Hindlimb muscle (tissue), 1 donor: Measurements from ENCODE around the gene BTBD9. TPM values are rescaled to one million over a fixed set of nuclear protein-coding genes. Genes with fewer than 3 reads are reported as not detected.

Experiments used
- DNase-seq: peaks from one replicate; pipeline ENCODE4 v3.0.0-alpha.2; 2013
- polyA plus RNA-seq: library from polyadenylated mRNA; unstranded; fragments of 120-200 nt; gene quantifications from one replicate; pipeline ENCODE4 v1.2.1, GENCODE V29; 2013; ENCODE audit not compliant: insufficient read length

Gene BTBD9
- polyA plus RNA-seq, 1 donor: 8.1 TPM

- no peak for DNase-seq
These were observed 135.6 kb downstream of the BTBD9 start for GRCh38 chr6:38503960-38504682.

GRCh38 chr6:38503032-38503773, 136.5 kb downstream of the BTBD9 start:
- no peak for DNase-seq

- no peak for DNase-seq
These were observed 137.3 kb downstream of the BTBD9 start for GRCh38 chr6:38502423-38502822.

- no peak for DNase-seq
These were observed 137.8 kb downstream of the BTBD9 start for GRCh38 chr6:38501931-38502330.

DNA sequence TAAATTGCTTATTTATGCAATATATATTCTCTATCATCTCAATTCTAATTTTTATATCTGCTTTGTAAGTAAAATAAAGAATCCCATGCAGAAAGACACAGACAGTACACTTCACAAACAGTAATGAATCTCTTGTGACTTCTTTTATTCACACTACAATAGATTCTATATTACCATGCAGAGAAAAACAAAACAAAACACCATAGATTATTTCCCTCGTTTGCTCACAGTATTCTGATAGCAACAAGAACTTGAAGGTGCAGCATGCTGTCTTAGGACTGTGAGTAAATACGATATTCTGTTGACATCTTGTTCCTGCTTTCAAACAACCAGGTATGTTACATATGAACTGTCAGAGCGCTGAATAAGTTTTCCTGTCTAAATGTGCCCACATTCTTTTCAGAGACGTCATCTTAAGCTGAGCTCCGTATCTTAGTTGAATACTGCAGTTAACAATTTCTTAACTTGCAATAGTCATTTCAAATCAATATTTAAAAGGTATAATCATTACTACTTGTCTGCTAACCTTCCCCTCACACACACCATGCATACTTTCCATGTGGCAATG, 140.1 kb downstream of the BTBD9 start:
- no peak for DNase-seq

- DNase-seq: no peak
These were observed 140.8 kb downstream of the BTBD9 start for GRCh38 chr6:38498805-38499445.

- no peak for DNase-seq
These were observed 141.6 kb downstream of the BTBD9 start for GRCh38 chr6:38498085-38498484.

DNA sequence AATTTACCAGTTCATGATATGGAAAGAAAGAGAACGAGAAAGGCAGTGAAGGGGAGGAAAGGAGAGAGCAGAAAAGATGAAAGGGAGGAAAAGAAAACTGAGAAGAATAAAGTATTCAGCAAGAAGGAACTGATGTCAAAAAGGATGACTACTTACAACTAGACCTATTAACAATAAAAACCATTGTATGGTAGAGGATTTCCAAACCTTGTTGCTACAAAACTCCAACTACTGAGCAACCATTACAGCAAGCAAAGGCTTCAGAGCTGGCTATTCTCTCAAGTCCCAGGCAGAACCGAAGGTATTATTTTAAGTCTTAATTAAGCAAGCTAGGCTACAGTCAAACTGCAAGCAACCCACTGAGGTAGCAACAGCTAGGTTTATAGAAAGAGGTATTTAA, 142.2 kb downstream of the BTBD9 start:
- no peak for DNase-seq

- no peak for DNase-seq
These were observed 143.7 kb downstream of the BTBD9 start for GRCh38 chr6:38495922-38496635.

DNA sequence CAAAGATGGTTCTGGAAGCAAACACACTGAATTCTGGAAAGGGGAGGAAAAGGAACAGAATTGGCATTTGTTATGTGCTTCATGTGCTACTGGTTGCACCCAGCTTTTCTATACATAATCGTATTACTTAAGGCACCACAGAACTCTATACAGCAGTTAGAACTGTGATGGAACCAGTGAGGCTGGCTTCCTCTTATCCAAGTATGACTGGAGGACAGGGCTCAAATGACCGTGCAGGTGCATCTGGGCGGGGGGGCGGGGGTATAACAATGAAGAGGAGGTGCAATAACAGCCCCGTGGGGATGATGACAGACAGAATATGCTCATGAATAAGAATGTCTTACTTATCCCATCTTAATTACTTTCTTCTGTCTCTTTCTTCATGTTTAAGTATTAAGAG, 144.2 kb downstream of the BTBD9 start:
- DNase-seq: no peak

DNA sequence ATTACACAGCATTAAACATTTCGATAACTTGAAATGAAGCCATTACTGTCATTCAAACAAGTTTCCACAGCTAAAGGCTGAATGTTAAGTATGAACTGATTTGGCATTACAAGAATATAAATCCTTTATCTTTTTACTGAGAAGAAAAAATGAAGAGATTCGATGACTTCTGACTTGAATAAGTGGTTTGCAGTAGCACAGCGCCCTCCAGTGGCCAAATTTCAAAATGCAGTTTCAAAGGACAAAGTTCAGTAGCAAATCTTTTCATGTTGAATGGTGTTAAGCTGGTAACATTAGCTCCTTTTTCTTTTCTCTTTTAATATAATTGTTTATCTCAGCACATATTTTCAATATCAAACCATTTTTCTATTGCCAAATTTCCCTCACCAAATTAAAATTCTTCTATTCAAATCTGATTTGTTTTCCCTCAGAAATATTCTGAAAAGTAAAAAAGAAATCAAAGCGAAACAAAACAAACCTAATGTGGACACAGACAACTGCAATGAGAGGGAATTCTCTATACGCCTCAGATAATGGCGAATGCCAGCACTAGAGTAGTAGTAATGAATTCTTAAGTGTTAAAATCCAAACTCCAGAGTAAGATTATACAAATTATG, 145.7 kb downstream of the BTBD9 start:
- peak; percentile 81 for DNase-seq

- no peak for DNase-seq
These were observed 147.7 kb downstream of the BTBD9 start for GRCh38 chr6:38492031-38492430.

GRCh38 chr6:38489951-38490350, 149.8 kb downstream of the BTBD9 start:
- DNase-seq: no peak

- no peak for DNase-seq
These were observed 152.3 kb downstream of the BTBD9 start for GRCh38 chr6:38487423-38487822.

GRCh38 chr6:38485488-38485887, 154.2 kb downstream of the BTBD9 start:
- DNase-seq: no peak

DNA sequence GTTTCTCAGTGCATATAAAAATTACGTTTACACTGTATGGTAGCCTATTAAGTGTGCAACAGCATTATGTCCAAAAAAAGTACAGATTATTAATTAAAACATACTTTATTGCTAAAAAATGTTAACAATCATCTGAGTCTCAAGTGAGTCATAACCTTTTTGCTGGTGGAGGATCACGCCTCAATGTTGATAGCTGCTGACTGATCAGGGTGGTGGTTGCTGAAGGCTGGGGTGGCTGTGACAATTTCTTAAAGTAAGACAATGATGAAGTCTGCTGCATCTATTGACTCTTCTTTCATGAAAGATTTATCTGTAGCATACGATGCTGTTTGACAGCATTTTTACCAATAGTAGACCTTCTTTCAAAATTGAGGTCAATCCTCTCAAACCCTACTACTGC, 155.1 kb downstream of the BTBD9 start:
- no peak for DNase-seq

GRCh38 chr6:38483526-38483925, 156.2 kb downstream of the BTBD9 start:
- DNase-seq: no peak

- no peak for DNase-seq
These were observed 157.3 kb downstream of the BTBD9 start for GRCh38 chr6:38482466-38482865.

GRCh38 chr6:38481851-38482250, 157.9 kb downstream of the BTBD9 start:
- no peak for DNase-seq

- no peak for DNase-seq
These were observed 158.4 kb downstream of the BTBD9 start for GRCh38 chr6:38481211-38481836.

DNA sequence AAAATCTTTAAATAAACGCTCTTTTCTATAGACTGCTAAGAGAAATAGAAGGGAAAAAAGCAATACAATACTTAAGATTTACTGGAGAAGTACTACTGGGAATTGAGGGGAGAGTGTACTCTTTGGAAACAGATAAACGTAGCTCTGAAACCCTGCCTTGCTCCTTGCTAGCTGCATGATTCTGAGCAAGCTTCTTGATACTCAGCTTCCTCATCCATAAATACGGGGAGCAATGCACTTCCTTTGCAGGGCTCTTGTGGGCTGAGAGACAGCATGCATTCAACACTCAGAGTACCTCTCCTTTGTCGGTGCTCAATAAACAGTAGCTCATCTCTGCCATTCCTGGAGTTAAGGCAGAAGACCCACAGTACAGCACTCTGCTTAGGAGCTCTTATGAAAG, 159.7 kb downstream of the BTBD9 start:
- no peak for DNase-seq

DNA sequence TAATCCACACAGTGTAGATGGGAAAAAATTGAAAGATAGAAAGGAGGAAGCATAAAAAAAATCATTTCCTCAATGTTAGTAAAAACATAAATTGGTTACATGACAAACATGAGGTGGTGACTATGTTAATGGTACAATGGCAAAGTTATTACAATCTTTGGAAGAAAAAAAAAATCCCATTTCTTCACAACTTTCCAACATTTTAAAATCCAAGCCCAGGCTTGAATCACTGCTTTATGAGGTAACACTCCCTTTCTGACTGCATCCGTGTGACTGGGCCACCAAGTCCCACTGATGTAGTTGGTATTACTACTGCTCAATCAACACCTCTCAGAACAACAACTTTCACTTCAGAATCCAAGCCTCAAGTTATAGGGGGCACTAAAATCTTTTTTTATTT, 160.4 kb downstream of the BTBD9 start:
- DNase-seq: no peak
